SK-N-SH treated with all-trans-retinoic acid at 6 μM for 48 hours (cell line): ENCODE results near the gene IRAG1.

Source experiments
- CREB5 ChIP-seq: fragments of 250-450 bp; sonication (Bioruptor Pico); IDR thresholded peaks from 2 replicates; pipeline ENCODE4 v1.5.1; 2020; ENCODE audit warnings: low read depth, mild to moderate bottlenecking, moderate library complexity
- CSRNP3 ChIP-seq: fragments of 250-450 bp; sonication (Bioruptor Pico); IDR thresholded peaks from 2 replicates; pipeline ENCODE4 v1.5.1; 2021; ENCODE audit warnings: mild to moderate bottlenecking, moderate library complexity
- ISL1 ChIP-seq: fragments of 250-450 bp; sonication (Bioruptor Pico); IDR thresholded peaks from 2 replicates; pipeline ENCODE4 v2.1.2; 2022; ENCODE audit warnings: mild to moderate bottlenecking, moderate library complexity
- PATZ1 ChIP-seq: fragments of 250-450 bp; sonication (Bioruptor Pico); IDR thresholded peaks from 2 replicates; pipeline ENCODE4 v1.8.0; 2020; ENCODE audit warnings: mild to moderate bottlenecking, moderate library complexity, borderline replicate concordance
- RARB ChIP-seq: fragments of 250-450 bp; sonication (Bioruptor Pico); IDR thresholded peaks from 2 replicates; pipeline ENCODE4 v1.8.0; 2021; ENCODE audit warnings: mild to moderate bottlenecking, moderate library complexity
- SNAI2 ChIP-seq: fragments of 250-450 bp; sonication (Bioruptor Pico); IDR thresholded peaks from 2 replicates; pipeline ENCODE4 v1.5.0; 2020; ENCODE audit warnings: mild to moderate bottlenecking, moderate library complexity
- TOX ChIP-seq: fragments of 250-450 bp; sonication (Bioruptor Pico); IDR thresholded peaks from 2 replicates; pipeline ENCODE4 v1.8.0; 2021; ENCODE audit warnings: mild to moderate bottlenecking, moderate library complexity, borderline replicate concordance
- TSHZ2 ChIP-seq: fragments of 250-450 bp; sonication (Bioruptor Pico); IDR thresholded peaks from 2 replicates; pipeline ENCODE4 v1.5.0; 2020; ENCODE audit warnings: mild to moderate bottlenecking, moderate library complexity
- ZNF8 ChIP-seq: fragments of 450-650 bp; formaldehyde crosslinking; IDR thresholded peaks from 2 replicates; pipeline ENCODE4 v1.5.0; 2020; ENCODE audit warnings: mild to moderate bottlenecking, moderate library complexity

GRCh38 chr11:10716543-10717259 lies 23.1 kb upstream of the IRAG1 start:
- TF ChIP-seq RARB (CRISPR knock-in tag) (no peak), PATZ1 (CRISPR knock-in tag) (no peak), ZNF8 (CRISPR knock-in tag) (no peak), CREB5 (no peak), TOX (CRISPR knock-in tag) (no peak), TSHZ2 (no peak), CSRNP3 (CRISPR knock-in tag) (no peak), SNAI2 (CRISPR knock-in tag) (no peak), ISL1 (CRISPR knock-in tag) (no peak)
